MV-4-11 (cell line): ENCODE results near the gene IFNGR1.
A peak's percentile ranks its signal among the peaks of the same experiment; 100 is the strongest.
"Not testable (repeated sequence)": the region's sequence is repeated elsewhere in the genome, so short reads cannot be mapped to it uniquely, and the experiment has no call there.

Experiments
- DNase-seq: peaks from one replicate; lab custom pipeline; 2025; lab: John Stamatoyannopoulos, UW

IFNGR1 gene

DNA sequence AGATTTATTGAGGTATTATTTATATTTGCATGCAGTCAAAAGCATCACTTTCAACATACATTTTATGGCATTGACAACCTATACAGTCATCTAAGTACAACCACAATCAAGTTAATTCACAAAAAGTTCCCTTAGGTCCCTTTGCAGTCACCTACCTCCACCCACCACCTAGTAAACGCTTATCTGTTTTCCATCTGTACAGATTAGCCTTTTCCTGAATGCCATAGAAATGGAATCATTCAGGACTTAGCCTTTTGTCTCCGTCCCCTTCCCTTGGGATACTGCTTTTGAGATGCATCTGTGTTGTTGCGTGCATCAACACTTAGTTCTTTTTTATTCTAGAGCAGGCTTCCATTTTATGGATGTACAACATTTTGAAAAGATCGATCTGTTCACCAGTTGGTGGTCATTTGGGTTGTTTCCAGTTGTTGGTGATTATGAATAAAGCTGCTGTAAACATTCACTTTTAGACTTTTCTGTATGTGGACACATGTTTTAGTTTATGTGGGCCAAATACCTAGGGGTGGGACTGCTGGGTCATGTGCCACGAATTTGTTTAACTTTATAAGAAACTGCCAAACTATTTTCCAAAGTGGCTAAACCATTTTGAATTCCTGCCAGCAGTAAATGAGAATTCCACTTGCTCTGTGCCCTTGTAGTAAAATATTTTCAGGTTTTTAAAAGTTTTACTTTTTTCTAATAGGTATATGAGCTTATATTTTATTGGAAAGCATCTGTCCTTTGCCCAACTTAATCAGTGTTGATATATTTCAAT lies 17.6 kb upstream of the IFNGR1 start:
- DNase-seq: no peak

GRCh38 chr6:137235686-137236085 lies 16.5 kb upstream of the IFNGR1 start:
- no peak for DNase-seq

DNA sequence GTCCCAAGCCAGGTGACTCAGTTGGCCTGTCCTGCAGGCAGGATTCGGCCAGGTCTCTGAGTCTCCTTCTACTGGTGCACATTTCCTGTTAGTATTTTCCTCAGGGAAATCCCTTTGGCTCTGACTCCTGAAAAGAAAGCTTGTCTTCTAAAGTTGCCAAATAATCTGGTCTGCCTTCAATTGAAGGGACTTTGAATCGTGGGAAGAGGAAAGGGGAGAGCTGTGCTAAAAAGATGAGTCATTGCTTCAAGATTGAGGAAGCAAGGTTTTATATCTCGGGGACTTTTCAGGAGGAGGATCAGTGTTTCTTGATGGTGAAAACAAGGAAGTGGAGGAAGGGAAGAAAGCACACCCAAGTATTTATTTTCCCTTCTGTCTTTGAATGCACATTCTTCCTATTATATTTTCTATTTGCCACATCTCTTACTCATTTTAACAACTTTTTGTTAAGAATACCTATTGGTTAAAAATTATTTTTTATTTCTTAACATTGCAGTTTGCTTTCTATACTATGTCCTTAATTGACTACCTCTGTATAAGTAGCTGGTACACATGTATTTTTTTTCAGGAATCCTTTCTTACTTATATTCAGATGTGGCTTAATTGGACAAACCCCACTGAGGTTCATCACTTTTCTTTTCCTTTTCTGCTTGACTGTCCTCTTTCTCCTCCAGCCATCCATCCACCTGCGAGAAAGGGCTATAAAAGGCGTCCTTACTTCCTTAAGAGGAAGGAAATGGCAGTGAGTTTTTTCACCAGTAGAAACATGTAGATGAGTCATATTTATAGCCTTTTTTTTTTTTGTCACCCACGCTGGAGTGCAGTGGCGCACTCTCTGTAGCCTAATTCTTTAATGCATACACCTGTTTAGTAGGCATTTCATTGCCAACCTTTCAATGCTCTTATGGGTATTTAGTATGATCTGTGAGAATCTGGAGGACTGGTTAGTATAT lies 15.0 kb upstream of the IFNGR1 start:
- DNase-seq: peak; percentile 95

DNA sequence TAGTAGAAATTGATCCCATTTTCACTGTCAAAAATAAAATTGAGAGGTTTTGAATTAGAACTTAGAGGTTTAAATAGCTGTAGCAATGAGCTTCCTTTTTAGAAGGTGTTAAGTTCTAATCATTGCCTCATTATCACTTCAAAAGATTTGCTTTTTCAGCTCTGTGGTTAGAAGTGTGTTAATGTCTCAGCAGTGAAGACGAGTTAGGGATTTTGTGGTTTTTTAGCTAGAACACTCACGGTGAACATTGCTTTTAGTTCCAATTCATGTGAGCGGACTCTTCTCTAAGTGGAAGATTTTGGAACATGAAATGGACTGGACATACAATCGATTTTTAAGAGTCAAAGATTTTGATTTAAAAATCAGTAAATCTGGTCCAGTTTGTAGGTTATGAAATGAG lies 12.7 kb upstream of the IFNGR1 start:
- peak; percentile 30 for DNase-seq

DNA sequence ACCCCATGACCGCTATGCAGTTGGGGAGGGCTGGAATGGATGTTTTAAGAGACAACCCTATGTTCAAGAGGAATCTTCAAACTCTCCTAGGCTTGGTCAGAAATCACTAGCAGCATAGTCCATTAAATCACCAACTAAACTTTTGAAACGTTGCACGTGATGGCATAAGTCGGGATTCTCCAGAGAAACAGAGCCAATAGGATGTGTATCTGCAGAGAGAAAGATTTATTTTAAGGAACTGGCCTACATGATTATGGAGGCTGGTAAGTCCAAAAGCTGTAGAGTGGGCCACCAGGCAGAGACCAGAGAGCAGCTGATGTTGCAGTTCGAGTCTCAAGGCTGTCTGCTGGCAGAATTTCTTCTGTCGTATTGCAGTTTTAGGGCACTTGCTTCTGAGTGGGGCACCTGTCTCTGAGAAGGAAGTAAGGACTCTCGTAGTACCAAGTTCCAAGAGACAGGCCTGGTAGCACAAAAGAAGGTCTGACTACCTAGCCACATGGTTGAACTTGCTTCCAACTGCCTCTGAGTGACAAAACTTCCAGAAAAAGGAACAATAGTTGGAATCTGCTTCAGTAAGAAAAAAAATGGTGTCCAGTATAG lies 11.9 kb upstream of the IFNGR1 start:
- DNase-seq: no peak

DNA sequence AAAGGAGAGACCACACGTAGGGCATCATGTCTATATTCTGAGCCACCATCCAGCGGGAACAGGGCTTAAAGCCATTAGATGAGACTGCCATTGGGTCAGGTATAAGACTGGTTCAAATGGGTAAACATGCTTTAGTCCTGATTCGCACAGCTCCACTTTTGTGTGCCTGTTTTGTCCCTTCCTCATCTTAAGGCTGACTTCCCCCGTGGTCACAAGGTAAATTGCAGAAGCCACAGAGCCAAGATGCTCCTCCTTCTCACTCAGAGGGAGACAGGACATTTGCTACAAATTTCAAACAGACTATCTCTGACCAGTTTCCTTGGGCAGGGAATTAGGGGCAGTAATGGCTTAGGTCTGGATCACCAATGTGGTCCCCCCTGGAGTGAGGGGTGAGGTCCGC lies 11.4 kb upstream of the IFNGR1 start:
- DNase-seq: peak; percentile 29

- no peak for DNase-seq
These were observed 10.0 kb upstream of the IFNGR1 start for GRCh38 chr6:137229075-137229759.

GRCh38 chr6:137227871-137228302 lies 8.7 kb upstream of the IFNGR1 start:
- DNase-seq: no peak

GRCh38 chr6:137226697-137227096 lies 7.5 kb upstream of the IFNGR1 start:
- no peak for DNase-seq

GRCh38 chr6:137224799-137225198 lies 5.6 kb upstream of the IFNGR1 start:
- DNase-seq: peak; percentile 98

DNA sequence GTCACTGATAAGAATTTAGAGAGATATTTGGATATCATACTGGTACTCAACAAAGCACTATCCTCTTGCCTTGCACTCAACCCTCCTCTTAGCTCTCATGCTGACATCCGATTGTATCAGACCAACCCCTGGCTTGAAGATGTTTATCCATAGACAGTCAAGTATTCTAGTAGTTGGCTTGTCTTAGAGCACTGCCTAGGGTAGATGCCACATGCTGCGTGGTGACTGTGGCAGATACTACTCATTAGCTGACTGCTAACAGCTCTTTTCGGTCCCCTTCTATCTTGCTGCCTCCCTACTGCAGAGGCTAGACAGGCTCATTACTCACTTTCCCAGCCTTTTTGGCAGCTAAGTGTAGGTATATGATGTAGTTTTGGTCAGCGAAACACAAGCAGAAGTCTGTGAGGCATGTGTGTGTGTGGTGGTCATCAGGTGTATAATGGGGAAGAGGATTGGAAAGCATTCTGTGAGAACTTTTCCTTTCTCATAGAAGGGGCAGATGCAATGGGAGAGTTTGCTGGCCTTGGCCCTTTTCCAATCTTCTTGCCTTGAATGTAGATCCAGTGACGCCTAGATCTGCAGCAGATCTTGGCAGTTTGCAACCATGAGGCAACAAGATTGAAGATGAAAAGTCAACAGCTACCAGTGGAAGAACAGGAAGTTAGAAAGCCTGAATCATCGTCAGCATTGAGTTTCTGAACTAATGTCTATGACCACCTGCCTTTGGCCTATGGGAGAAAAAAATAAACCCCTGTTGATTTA lies 4.4 kb upstream of the IFNGR1 start:
- DNase-seq: peak; percentile 94

GRCh38 chr6:137222381-137222780 lies 3.2 kb upstream of the IFNGR1 start:
- DNase-seq: peak; percentile 89

GRCh38 chr6:137219664-137220252 lies 573 bp upstream of the IFNGR1 start:
- no peak for DNase-seq

DNA sequence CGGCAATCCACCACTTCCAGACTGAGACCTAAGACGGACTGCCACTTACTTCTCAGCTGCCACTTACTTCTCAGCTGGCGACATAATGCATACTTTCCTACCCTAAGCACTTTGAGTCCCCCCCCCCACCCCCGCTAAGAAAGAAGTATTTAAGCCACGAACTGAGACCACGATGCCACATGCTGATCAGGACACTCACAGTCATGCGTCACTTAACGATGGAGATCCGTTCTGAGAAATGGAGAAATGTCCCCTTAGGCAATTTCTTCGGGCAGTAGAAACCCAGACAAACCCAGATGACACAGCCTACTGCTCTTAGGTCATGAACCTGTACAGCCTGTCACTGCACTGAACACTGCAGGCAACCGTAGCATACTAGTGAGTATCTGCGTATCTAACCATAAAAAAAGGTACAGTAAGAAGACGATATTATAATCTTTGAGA lies 690 bp downstream of the IFNGR1 start:
- peak; percentile 94 for DNase-seq

GRCh38 chr6:137217801-137218472 lies 1.2 kb downstream of the IFNGR1 start:
- peak; percentile 85 for DNase-seq

DNA sequence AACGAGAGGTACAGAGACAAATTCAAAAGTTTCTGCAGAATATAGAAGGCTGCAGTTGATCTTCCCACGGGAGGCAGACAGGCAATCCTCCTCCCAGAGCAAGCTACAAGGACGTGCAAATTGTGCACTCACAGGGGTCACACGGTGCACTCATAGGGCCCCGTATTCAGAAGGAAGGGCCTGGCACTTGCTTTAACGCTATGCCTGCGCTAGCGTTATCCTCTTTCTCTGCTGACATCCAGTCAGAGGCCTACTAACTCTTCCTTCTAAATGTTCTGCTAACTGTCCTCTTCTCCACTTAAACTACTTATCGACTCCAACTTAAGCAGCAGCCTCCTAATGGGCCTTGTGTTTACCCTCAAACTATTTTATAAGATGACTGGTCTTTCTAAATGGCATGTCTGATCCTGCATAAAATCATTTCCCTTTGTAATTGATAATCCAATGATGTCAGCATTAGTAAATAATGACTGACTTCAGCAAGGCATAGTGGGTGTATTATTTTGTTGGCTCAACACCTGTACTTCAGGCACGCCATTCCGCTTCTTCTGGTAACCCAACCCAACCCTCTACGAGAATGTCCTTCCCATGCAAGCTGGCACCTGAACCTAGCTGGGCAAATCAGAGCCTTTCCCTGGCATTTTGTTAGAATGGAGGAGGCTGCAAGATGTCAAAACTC lies 2.2 kb downstream of the IFNGR1 start:
- no peak for DNase-seq

- no peak for DNase-seq
These were observed 3.1 kb downstream of the IFNGR1 start for GRCh38 chr6:137216106-137216505.

DNA sequence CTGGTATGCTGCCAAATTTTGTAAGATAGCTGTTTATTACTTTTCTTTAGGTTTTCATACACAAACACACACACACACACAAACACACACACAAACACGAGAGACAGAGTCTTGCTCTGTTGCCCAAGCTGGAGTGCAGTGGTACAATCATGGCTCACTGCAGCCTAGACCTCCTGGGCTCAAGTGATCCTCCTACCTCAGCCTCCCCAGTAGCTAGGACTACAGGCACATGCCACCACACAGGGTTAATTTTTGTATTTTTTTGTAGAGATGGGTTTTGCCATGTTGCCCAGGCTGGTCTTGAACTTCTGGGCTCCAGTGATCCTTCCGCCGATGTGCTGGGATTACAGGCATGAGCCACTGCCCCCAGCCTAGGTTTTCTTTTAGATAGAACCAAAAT lies 3.6 kb downstream of the IFNGR1 start:
- DNase-seq: not testable (repeated sequence)

DNA sequence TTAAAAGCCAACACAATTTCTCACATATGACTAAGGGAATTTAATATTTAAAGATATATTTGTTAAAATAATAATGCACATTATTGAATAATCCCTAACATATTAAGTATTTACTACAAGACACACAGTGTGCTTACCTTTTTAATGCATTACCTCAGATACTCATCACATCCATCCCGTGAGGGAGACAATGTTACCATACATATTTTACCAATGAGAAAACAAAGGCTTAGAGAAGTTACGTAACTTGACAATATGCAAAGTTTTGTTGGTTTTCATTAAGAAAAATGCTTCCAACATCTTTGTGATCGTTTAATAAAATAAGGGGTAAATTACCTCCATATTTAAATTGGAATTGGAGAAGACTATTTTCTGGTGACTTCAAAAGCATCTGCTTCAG lies 4.3 kb downstream of the IFNGR1 start:
- DNase-seq: no peak

- no peak for DNase-seq
These were observed 5.4 kb downstream of the IFNGR1 start for GRCh38 chr6:137213813-137214212.
